Naive thymus-derived CD4-positive, alpha-beta T cell (primary cell): ENCODE results near the gene KLF1. TPM values are rescaled to one million over a fixed set of nuclear protein-coding genes. Genes with fewer than 3 reads are reported as not detected.

Experiments
- ATAC-seq: fragments of 150-1000 bp; cut with Tn5 transposase; 2 replicates; pipeline ENCODE4 v1.10.0; 2021; ENCODE audit warnings: mild to moderate bottlenecking, moderate library complexity
- CTCF ChIA-PET: fragments of 350-600 bp; sonication (Branson Sonifier 250); formaldehyde crosslinking; loops from one replicate; lab custom pipeline; 2021; ENCODE audit warnings: antibody characterized with exemption; lab: Charles Lee
- POLR2A ChIA-PET: fragments of 350-600 bp; sonication (Branson Sonifier 250); formaldehyde crosslinking; loops from one replicate; lab custom pipeline; 2021; ENCODE audit warnings: antibody characterized with exemption, inconsistent platforms; lab: Charles Lee
- DNase-seq, 9 donors: peaks; one replicate each; pipeline versions ENCODE4 v3.0.0 to v3.0.0-alpha.2; 2020 to 2022; ENCODE audit warnings: mixed read lengths in 1 of 9
- H3K27ac ChIP-seq: one replicate; pipeline ENCODE4 v1.7.0; 2013; ENCODE audit warnings: mild to moderate bottlenecking, low read depth, low read length, moderate library complexity
- H3K27me3 ChIP-seq, 2 donors: one replicate each; pipeline ENCODE4 v1.7.0; 2013; ENCODE audit warnings: low read length in 2 of 2, mild to moderate bottlenecking in 2 of 2, moderate library complexity in 2 of 2; ENCODE audit not compliant: control insufficient read depth in 2 of 2, insufficient read depth in 2 of 2
- H3K36me3 ChIP-seq, 3 experiments: 1 replicate in 2 of 3; 2 replicates in 1 of 3; pipeline ENCODE4 v1.7.0; 2013; ENCODE audit warnings: low read length in 3 of 3, mild to moderate bottlenecking in 3 of 3, moderate library complexity in 1 of 3; ENCODE audit not compliant: insufficient read depth in 3 of 3, control insufficient read depth in 2 of 3
- H3K4me1 ChIP-seq, 2 donors: one replicate each; pipeline ENCODE4 v1.7.0; 2013; ENCODE audit warnings: low read length in 2 of 2, mild to moderate bottlenecking in 2 of 2, moderate library complexity in 1 of 2; ENCODE audit not compliant: control insufficient read depth in 2 of 2, insufficient read depth in 2 of 2
- H3K4me3 ChIP-seq: 2 replicates; pipeline ENCODE4 v1.7.0; 2013; ENCODE audit warnings: mild to moderate bottlenecking, low read length
- H3K9me3 ChIP-seq, 3 experiments: 1 replicate in 2 of 3; 2 replicates in 1 of 3; pipeline ENCODE4 v1.7.0; 2013; ENCODE audit warnings: low read length in 3 of 3; ENCODE audit not compliant: control insufficient read depth in 2 of 3
- H3K27ac Mint-ChIP-seq, 9 donors: one replicate each; pipeline ENCODE4 v1.8.0; 2020 to 2022; ENCODE audit warnings: mixed read lengths in 9 of 9, mild to moderate bottlenecking in 8 of 9, moderate library complexity in 5 of 9, inconsistent platforms in 2 of 9
- H3K27me3 Mint-ChIP-seq, 5 donors: one replicate each; pipeline ENCODE4 v1.8.0; 2021 to 2022; ENCODE audit warnings: mixed read lengths in 5 of 5, mild to moderate bottlenecking in 1 of 5
- H3K36me3 Mint-ChIP-seq, 5 donors: one replicate each; pipeline ENCODE4 v1.8.0; 2020 to 2022; ENCODE audit warnings: mixed read lengths in 5 of 5, mild to moderate bottlenecking in 3 of 5, inconsistent platforms in 1 of 5
- H3K4me1 Mint-ChIP-seq, 7 donors: one replicate each; pipeline ENCODE4 v1.8.0; 2020 to 2022; ENCODE audit warnings: mixed read lengths in 7 of 7, mild to moderate bottlenecking in 3 of 7, inconsistent platforms in 1 of 7
- H3K4me3 Mint-ChIP-seq, 10 donors: one replicate each; pipeline ENCODE4 v1.8.0; 2020 to 2022; ENCODE audit warnings: mild to moderate bottlenecking in 10 of 10, mixed read lengths in 10 of 10, moderate library complexity in 6 of 10, inconsistent platforms in 2 of 10
- H3K9me3 Mint-ChIP-seq, 11 donors: one replicate each; pipeline ENCODE4 v1.8.0; 2020 to 2022; ENCODE audit warnings: mixed read lengths in 11 of 11, mild to moderate bottlenecking in 4 of 11, inconsistent platforms in 1 of 11, moderate library complexity in 1 of 11
- intact Hi-C, 2 donors: fragments of 100-400 bp; cut with micrococcal nuclease; formaldehyde crosslinking; loops; one replicate each; pipeline ENCODE4 v1.15.1; 2023
- polyA plus RNA-seq, 2 donors: library from polyadenylated mRNA; unstranded; fragments of 300-500 nt; fragmentation: Illumina TruSeq; gene quantifications; one replicate each; pipeline ENCODE4 v1.2.3, GENCODE V29; 2021
- total RNA-seq, 6 experiments: library from RNA in 5 of 6; stranded (reverse) in 5 of 6; gene quantifications; 1 replicate in 5 of 6; 2 replicates in 1 of 6; pipeline ENCODE4 v1.2.3 and lab custom pipeline; 2021 to 2026

The KLF1 gene
- total and polyA plus RNA-seq, 7 experiments from 2014 or later: 0.32 to 0.41 TPM; not detected in 5

GRCh38 chr19:12838886-12839756 lies 47.9 kb downstream of the KLF1 start:
- H3K4me1 ChIP-seq: peaks cover 6 to 10% of the 10 kb centered on the region in 2 donors
- no peaks in the 10 kb centered on the region for H3K9me3 ChIP-seq
- peak overlapping the region; percentile 58 to 79 (median 72) for H3K4me3 Mint-ChIP-seq
- POLR2A ChIA-PET: no interaction called here
- intact Hi-C loops: loop anchor here in 1 of 2 donors (5.0 kb wide), 1 partner anchor 37 kb away; the partner anchor contains the start of genes PRDX2 and THSD8
- CTCF ChIA-PET: interaction anchor here (0.7 kb wide), 1 partner anchor 8 kb away, joined by 4 read pairs; no protein-coding TSS in a partner anchor
- H3K36me3 ChIP-seq: no peaks in the 10 kb centered on the region
- no peaks in the 10 kb centered on the region for H3K36me3 Mint-ChIP-seq
- peaks cover 70 to 81% (median 73%) of the 10 kb centered on the region in 5 donors for H3K27me3 Mint-ChIP-seq
- peaks cover 0 to 45% (median 27%) of the 10 kb centered on the region in 7 donors for H3K4me1 Mint-ChIP-seq
- H3K4me3 ChIP-seq: no peak overlapping the region
- peaks cover 16 to 34% of the 10 kb centered on the region in 2 donors for H3K27me3 ChIP-seq
- peaks cover 0 to 5% (median 0%) of the 10 kb centered on the region in 11 donors for H3K9me3 Mint-ChIP-seq
- H3K27ac ChIP-seq: no peak overlapping the region
- DNase-seq (no peak), ATAC-seq (peak; percentile 33)
- peak overlapping the region in 2 of 9 donors; percentile 24 to 30 for H3K27ac Mint-ChIP-seq

GRCh38 chr19:12838182-12838885 lies 48.7 kb downstream of the KLF1 start, which contains the start of gene MAST1:
TSS of gene MAST1 (plus strand) at chr19:12838515. CDS start at chr19:12838573, 58 bp downstream.
- Mint-ChIP-seq H3K4me3 (peak within 1 kb of the TSS; percentile 58 to 79 (median 72)), H3K27me3 (peaks cover 69 to 74% (median 73%) of the 10 kb centered on the region in 5 donors), H3K36me3 (no peaks in the 10 kb centered on the region), H3K9me3 (peaks cover 0 to 5% (median 0%) of the 10 kb centered on the region in 11 donors), H3K27ac (peak within 1 kb of the TSS in 3 of 9 donors; percentile 12 to 30 (median 24)), H3K4me1 (peaks cover 0 to 46% (median 29%) of the 10 kb centered on the region in 7 donors)
- peaks cover 16 to 33% of the 10 kb centered on the region in 2 donors for H3K27me3 ChIP-seq
- POLR2A ChIA-PET: no interaction called here
- DNase-seq (peak in 7 of 9 donors; percentile 37 to 78 (median 52)), ATAC-seq (peak; percentile 84)
- intact Hi-C loops: loop anchor here in 1 of 2 donors (5.0 kb wide), 1 partner anchor 36 kb away; the partner anchor contains the start of genes PRDX2 and THSD8
- H3K36me3 ChIP-seq: no peaks in the 10 kb centered on the region
- no peak within 1 kb of the TSS for H3K27ac ChIP-seq
- no peaks in the 10 kb centered on the region for H3K9me3 ChIP-seq
- no peak within 1 kb of the TSS for H3K4me3 ChIP-seq
- CTCF ChIA-PET: interaction anchor here (1.6 kb wide), 1 partner anchor 9 kb away, joined by 5 read pairs; no protein-coding TSS in a partner anchor
- peaks cover 8 to 11% of the 10 kb centered on the region in 2 donors for H3K4me1 ChIP-seq

- peaks cover 72 to 76% (median 75%) of the 10 kb centered on the region in 5 donors for H3K27me3 Mint-ChIP-seq
- peaks cover 0 to 7% (median 2%) of the 10 kb centered on the region in 11 donors for H3K9me3 Mint-ChIP-seq
- intact Hi-C loops: loop anchor here (2.0 to 5.0 kb wide), 2 partner anchors 35 to 62 kb away; partner anchors contain the start of genes HOOK2 (in 1 of the 2), PRDX2 (in 1 of the 2) and THSD8 (in 1 of the 2)
- H3K4me3 ChIP-seq: no peak overlapping the region
- ChIA-PET POLR2A (interaction anchor here (0.6 to 1.2 kb wide), 3 partner anchors 27 to 88 kb away, joined by 3 to 4 read pairs (median 3); partner anchors contain the start of gene JUNB), CTCF (interaction anchor here (0.5 to 1.6 kb wide), 3 partner anchors 10 to 694 kb away, joined by 3 to 8 read pairs (median 5); no protein-coding TSS in a partner anchor)
- no peak for ATAC-seq
- no peaks in the 10 kb centered on the region for H3K9me3 ChIP-seq
- no peak overlapping the region for H3K27ac Mint-ChIP-seq
- no peak for DNase-seq
- H3K36me3 ChIP-seq: no peaks in the 10 kb centered on the region
- peaks cover 16 to 42% of the 10 kb centered on the region in 2 donors for H3K27me3 ChIP-seq
- H3K36me3 Mint-ChIP-seq: peaks cover 0 to 1% (median 0%) of the 10 kb centered on the region in 5 donors
- H3K4me1 Mint-ChIP-seq: peaks cover 4 to 56% (median 37%) of the 10 kb centered on the region in 7 donors
- H3K4me1 ChIP-seq: peaks cover 14 to 15% of the 10 kb centered on the region in 2 donors
- H3K27ac ChIP-seq: no peak overlapping the region
- H3K4me3 Mint-ChIP-seq: peak overlapping the region in 4 of 10 donors; percentile 0 to 52 (median 40)
These were observed 49.8 kb downstream of the KLF1 start for GRCh38 chr19:12837225-12837624.

GRCh38 chr19:12836529-12836863 lies 50.5 kb downstream of the KLF1 start:
- H3K27ac ChIP-seq: no peak overlapping the region
- ChIA-PET POLR2A (interaction anchor here (1.2 kb wide), 1 partner anchor 28 kb away, joined by 4 read pairs; no protein-coding TSS in a partner anchor), CTCF (interaction anchor here (1.6 kb wide), 1 partner anchor 11 kb away, joined by 5 read pairs; no protein-coding TSS in a partner anchor)
- peaks cover 72 to 78% (median 75%) of the 10 kb centered on the region in 5 donors for H3K27me3 Mint-ChIP-seq
- H3K9me3 ChIP-seq: no peaks in the 10 kb centered on the region
- H3K4me1 ChIP-seq: peaks cover 14 to 15% of the 10 kb centered on the region in 2 donors
- H3K27ac Mint-ChIP-seq: peak overlapping the region in 2 of 9 donors; percentile 51 to 71
- H3K4me1 Mint-ChIP-seq: peaks cover 7 to 59% (median 41%) of the 10 kb centered on the region in 7 donors
- no peaks in the 10 kb centered on the region for H3K36me3 ChIP-seq
- H3K27me3 ChIP-seq: peaks cover 22 to 45% of the 10 kb centered on the region in 2 donors
- peaks cover 0 to 10% (median 5%) of the 10 kb centered on the region in 11 donors for H3K9me3 Mint-ChIP-seq
- no peak for ATAC-seq
- H3K4me3 Mint-ChIP-seq: peak overlapping the region in 1 of 10 donors; percentile 23
- H3K4me3 ChIP-seq: no peak overlapping the region
- H3K36me3 Mint-ChIP-seq: peaks cover 0 to 4% (median 0%) of the 10 kb centered on the region in 5 donors
- intact Hi-C loops: loop anchor here (2.0 to 5.0 kb wide), 2 partner anchors 34 to 62 kb away; partner anchors contain the start of genes HOOK2 (in 1 of the 2), PRDX2 (in 1 of the 2) and THSD8 (in 1 of the 2)
- no peak for DNase-seq

GRCh38 chr19:12834976-12835757 lies 51.8 kb downstream of the KLF1 start:
- no peaks in the 10 kb centered on the region for H3K36me3 ChIP-seq
- ChIA-PET POLR2A (interaction anchor here (0.8 kb wide), 1 partner anchor 12 kb away, joined by 3 read pairs; no protein-coding TSS in a partner anchor), CTCF (interaction anchor here (0.7 kb wide), 1 partner anchor 222 kb away, joined by 4 read pairs; no protein-coding TSS in a partner anchor)
- no peaks in the 10 kb centered on the region for H3K9me3 ChIP-seq
- no peak overlapping the region for H3K27ac ChIP-seq
- peaks cover 28 to 42% of the 10 kb centered on the region in 2 donors for H3K27me3 ChIP-seq
- peaks cover 7 to 46% (median 31%) of the 10 kb centered on the region in 7 donors for H3K4me1 Mint-ChIP-seq
- peaks cover 8 to 10% of the 10 kb centered on the region in 2 donors for H3K4me1 ChIP-seq
- peaks cover 0 to 15% (median 5%) of the 10 kb centered on the region in 11 donors for H3K9me3 Mint-ChIP-seq
- peak in 1 of 9 donors; percentile 41 for DNase-seq
- H3K27me3 Mint-ChIP-seq: peaks cover 73 to 76% (median 74%) of the 10 kb centered on the region in 5 donors
- H3K4me3 Mint-ChIP-seq: peak overlapping the region in 6 of 10 donors; percentile 50 to 73 (median 63)
- no peak overlapping the region for H3K27ac Mint-ChIP-seq
- intact Hi-C loops: loop anchor here in 1 of 2 donors (5.0 kb wide), 1 partner anchor 33 kb away; the partner anchor contains the start of genes PRDX2 and THSD8
- ATAC-seq: peak; percentile 26
- peaks cover 0 to 4% (median 0%) of the 10 kb centered on the region in 5 donors for H3K36me3 Mint-ChIP-seq
- H3K4me3 ChIP-seq: no peak overlapping the region
